HepG2 (cell line): ENCODE measurements around the gene ZNF628. TPM values are rescaled to one million over a fixed set of nuclear protein-coding genes. Genes with fewer than 3 reads are reported as not detected.

Experiments
- ERF ChIP-seq: IDR thresholded peaks from 2 replicates; pipeline ENCODE4 v1.6.1; 2018; ENCODE audit warnings: missing biosample characterization, missing genetic modification reagents
- FOXK1 ChIP-seq: sonication (generic); formaldehyde crosslinking; IDR thresholded peaks from 2 replicates; pipeline ENCODE4 v1.4.0; 2020; ENCODE audit warnings: low read depth, missing genetic modification reagents, borderline replicate concordance
- GMEB1 ChIP-seq: sonication (generic); formaldehyde crosslinking; IDR thresholded peaks from 2 replicates; pipeline ENCODE4 v1.5.1; 2020; ENCODE audit warnings: missing genetic modification reagents, mild to moderate bottlenecking, borderline replicate concordance
- GTF3A ChIP-seq: sonication (generic); formaldehyde crosslinking; conservative IDR thresholded peaks from 2 replicates; pipeline ENCODE4 v1.4.0; 2020; ENCODE audit warnings: mild to moderate bottlenecking, missing genetic modification reagents
- HOXA9 ChIP-seq: sonication (generic); formaldehyde crosslinking; IDR thresholded peaks from 2 replicates; pipeline ENCODE4 v1.8.1; 2022; ENCODE audit warnings: missing genetic modification reagents, mild to moderate bottlenecking, moderate library complexity, borderline replicate concordance
- KLF9 ChIP-seq: IDR thresholded peaks from 2 replicates; pipeline ENCODE4 v1.6.1; 2016; ENCODE audit warnings: low read depth
- MAFK ChIP-seq, 2 experiments: IDR thresholded peaks in 1 of 2; conservative IDR thresholded peaks in 1 of 2; 2 replicates each; pipeline ENCODE4 v1.6.1; 2011; ENCODE audit warnings: improper control_type of control experiment in 2 of 2, low read length in 2 of 2
- MEF2D ChIP-seq: sonication (generic); formaldehyde crosslinking; IDR thresholded peaks from 2 replicates; pipeline ENCODE4 v1.5.1; 2020; ENCODE audit warnings: mild to moderate bottlenecking, missing genetic modification reagents
- MXD3 ChIP-seq: IDR thresholded peaks from 2 replicates; pipeline ENCODE4 v1.6.1; 2016; ENCODE audit warnings: mild to moderate bottlenecking, missing biosample characterization, missing genetic modification reagents
- MXI1 ChIP-seq: IDR thresholded peaks from 3 replicates; pipeline ENCODE4 v1.6.1; 2012; ENCODE audit warnings: low read depth, low read length, inconsistent platforms, borderline replicate concordance
- PRDM10 ChIP-seq: sonication (generic); formaldehyde crosslinking; IDR thresholded peaks from 2 replicates; pipeline ENCODE4 v1.4.0; 2020; ENCODE audit warnings: low read depth, missing genetic modification reagents
- RBM39 ChIP-seq: fragments of 200-400 bp; formaldehyde crosslinking; IDR thresholded peaks from one replicate; pipeline ENCODE4 v1.6.1; 2018; ENCODE audit warnings: antibody characterized with exemption, mild to moderate bottlenecking, low read depth, low read length; ENCODE audit not compliant: poor library complexity, severe bottlenecking
- RELA ChIP-seq: sonication (generic); formaldehyde crosslinking; IDR thresholded peaks from 2 replicates; pipeline ENCODE4 v1.4.0; 2020; ENCODE audit warnings: missing genetic modification reagents
- SAFB2 ChIP-seq: sonication (generic); formaldehyde crosslinking; IDR thresholded peaks from 2 replicates; pipeline ENCODE4 v1.5.1; 2020; ENCODE audit warnings: missing genetic modification reagents, low read depth, mild to moderate bottlenecking, borderline replicate concordance
- WIZ ChIP-seq: sonication (generic); formaldehyde crosslinking; IDR thresholded peaks from 2 replicates; pipeline ENCODE4 v1.5.1; 2020; ENCODE audit warnings: mild to moderate bottlenecking, missing genetic modification reagents
- ZNF205 ChIP-seq: IDR thresholded peaks from 2 replicates; pipeline ENCODE4 v1.6.1; 2018; ENCODE audit warnings: missing biosample characterization, missing genetic modification reagents
- ZNF207 ChIP-seq: fragments of 450-650 bp; IDR thresholded peaks from 2 replicates; pipeline ENCODE4 v1.6.1; 2016; ENCODE audit warnings: antibody characterized with exemption, borderline replicate concordance
- ZNF230 ChIP-seq: sonication (generic); formaldehyde crosslinking; IDR thresholded peaks from 2 replicates; pipeline ENCODE4 v1.4.0; 2020; ENCODE audit warnings: mild to moderate bottlenecking, missing genetic modification reagents
- ZNF234 ChIP-seq: sonication (generic); formaldehyde crosslinking; conservative IDR thresholded peaks from 2 replicates; pipeline ENCODE4 v1.5.1; 2020; ENCODE audit warnings: mild to moderate bottlenecking, missing genetic modification reagents
- ZNF263 ChIP-seq: sonication (generic); formaldehyde crosslinking; IDR thresholded peaks from 2 replicates; pipeline ENCODE4 v1.4.0; 2020; ENCODE audit warnings: missing genetic modification reagents
- ZNF333 ChIP-seq: sonication (generic); formaldehyde crosslinking; IDR thresholded peaks from 2 replicates; pipeline ENCODE4 v1.4.0; 2020; ENCODE audit warnings: mild to moderate bottlenecking, missing genetic modification reagents, borderline replicate concordance
- ZNF335 ChIP-seq: sonication (generic); formaldehyde crosslinking; IDR thresholded peaks from 2 replicates; pipeline ENCODE4 v1.4.0; 2020; ENCODE audit warnings: missing genetic modification reagents
- ZNF414 ChIP-seq: sonication (generic); formaldehyde crosslinking; IDR thresholded peaks from 2 replicates; pipeline ENCODE4 v1.5.0; 2020; ENCODE audit warnings: missing genetic modification reagents
- ZNF451 ChIP-seq: sonication (generic); formaldehyde crosslinking; IDR thresholded peaks from 2 replicates; pipeline ENCODE4 v1.5.0; 2020; ENCODE audit warnings: mild to moderate bottlenecking, missing genetic modification reagents
- polyA plus RNA-seq, 8 experiments: library from polyadenylated mRNA; depleted of rRNA in 3 of 8; stranded (reverse) in 7 of 8; unstranded in 1 of 8; fragments of >200 nt; fragmentation: Illumina TruSeq in 4 of 8; extraction: Trizol in 4 of 8; gene quantifications; 2 replicates each; pipeline versions ENCODE4 v1.2.1 to v1.2.3, GENCODE V29; 2011 to 2016; ENCODE audit warnings: low read depth in 4 of 8, missing spikeins in 1 of 8, mixed read lengths in 1 of 8; ENCODE audit not compliant: insufficient read depth in 1 of 8
- total RNA-seq, 5 experiments: library from RNA; depleted of rRNA; stranded (reverse); fragments of >200 nt; fragmentation: Illumina TruSeq; extraction: Trizol; gene quantifications; 2 replicates each; pipeline ENCODE4 v1.2.3, GENCODE V29; 2016; ENCODE audit warnings: low read depth in 1 of 5

Gene ZNF628
- total and polyA plus RNA-seq, 2 of the 13 experiments (the other 11 are each of a cell fraction or from before 2014, with no cell fraction given): 0.54 to 1.2 TPM

- TF ChIP-seq GMEB1 (peak; percentile 100), ZNF451 (CRISPR knock-in tag) (no peak), ZNF205 (CRISPR knock-in tag) (peak; percentile 73; the same call in 1 of the 2 replicates), ZNF230 (CRISPR knock-in tag) (peak; percentile 92), MXI1 (peak; percentile 84; the same call in 1 of the 3 replicates), MEF2D (CRISPR knock-in tag) (peak; percentile 83), HOXA9 (CRISPR knock-in tag) (peak; percentile 35; the same call in 1 of the 2 replicates), ZNF234 (no peak), MAFK (conservative IDR thresholded peaks at IDR 0.05 in 1 of 2, IDR thresholded peaks at IDR 0.05 in 1 of 2; ENCODE audit: low read length in 2 of 2) (no peak), RBM39 (peak; percentile 75), GTF3A (CRISPR knock-in tag) (no peak), RELA (CRISPR knock-in tag) (no peak), ZNF333 (CRISPR knock-in tag) (peak; percentile 53; the same call in 1 of the 2 replicates), ZNF414 (peak; percentile 92; the same call in 1 of the 2 replicates), PRDM10 (CRISPR knock-in tag) (no peak), MXD3 (peak; percentile 92), FOXK1 (CRISPR knock-in tag) (peak; percentile 74; the same call in 1 of the 2 replicates), ZNF263 (CRISPR knock-in tag) (peak; percentile 61), ERF (CRISPR knock-in tag) (peak; percentile 77), ZNF207 (no peak), KLF9 (CRISPR knock-in tag) (0 out of 2 replicates have a peak, but pooled peaks have one; percentile 55), SAFB2 (CRISPR knock-in tag) (peak; percentile 67), ZNF335 (CRISPR knock-in tag) (no peak), WIZ (CRISPR knock-in tag) (no peak)
These were observed at the start of gene ZNF628 (continued) for GRCh38 chr19:55476100-55476775.
